ENCODE results near the gene ATG101. TPM values are rescaled to one million over a fixed set of nuclear protein-coding genes. Genes with fewer than 3 reads are reported as not detected.

ATG101 gene
- total and polyA plus RNA-seq, 7 donors, result 25.1 to 154 (median 35.3) TPM

DNA sequence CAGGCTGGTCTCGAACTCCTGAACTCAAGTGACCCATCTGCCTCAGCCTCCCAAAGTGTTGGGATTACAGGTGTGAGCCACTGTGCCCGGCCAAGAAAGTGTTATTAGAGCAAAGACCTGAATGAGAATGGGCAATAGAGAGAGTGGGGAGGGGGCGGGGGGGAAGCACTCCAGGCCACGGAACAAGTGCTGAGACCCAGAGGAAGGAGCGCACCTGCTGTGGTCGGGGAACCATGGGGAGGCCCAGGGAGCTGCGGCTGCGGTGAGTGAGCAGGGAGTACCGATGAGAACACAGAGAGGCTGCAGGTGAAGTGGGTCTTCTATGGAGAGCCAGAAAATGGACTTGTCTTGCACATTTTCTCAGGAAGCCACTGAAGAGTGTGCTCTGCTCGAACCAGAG is 20.5 kb downstream of the ATG101 start:
- Histone ChIP-seq H3K27ac (no peak overlapping the region), H3K36me3 (ENCODE audit: insufficient read depth in 1 of 2, low read depth in 1 of 2) (no peaks in the 10 kb centered on the region), H3K27me3 (ENCODE audit: insufficient read depth in 3 of 3, low read length in 2 of 3) (no peaks in the 10 kb centered on the region), H3K9me3 (no peaks in the 10 kb centered on the region), H3K4me1 (peaks cover 30% of the 10 kb centered on the region), H3K4me3 (no peak overlapping the region)
- no peak for ATAC-seq
- no peak for DNase-seq
- intact Hi-C loops (cut with DNase I), result no loop called here
- 77 to 83% (median 83%) methylated on average over 10 of the region's 10 CpGs for WGBS, 3 donors
- TF ChIP-seq, protein P1, sequence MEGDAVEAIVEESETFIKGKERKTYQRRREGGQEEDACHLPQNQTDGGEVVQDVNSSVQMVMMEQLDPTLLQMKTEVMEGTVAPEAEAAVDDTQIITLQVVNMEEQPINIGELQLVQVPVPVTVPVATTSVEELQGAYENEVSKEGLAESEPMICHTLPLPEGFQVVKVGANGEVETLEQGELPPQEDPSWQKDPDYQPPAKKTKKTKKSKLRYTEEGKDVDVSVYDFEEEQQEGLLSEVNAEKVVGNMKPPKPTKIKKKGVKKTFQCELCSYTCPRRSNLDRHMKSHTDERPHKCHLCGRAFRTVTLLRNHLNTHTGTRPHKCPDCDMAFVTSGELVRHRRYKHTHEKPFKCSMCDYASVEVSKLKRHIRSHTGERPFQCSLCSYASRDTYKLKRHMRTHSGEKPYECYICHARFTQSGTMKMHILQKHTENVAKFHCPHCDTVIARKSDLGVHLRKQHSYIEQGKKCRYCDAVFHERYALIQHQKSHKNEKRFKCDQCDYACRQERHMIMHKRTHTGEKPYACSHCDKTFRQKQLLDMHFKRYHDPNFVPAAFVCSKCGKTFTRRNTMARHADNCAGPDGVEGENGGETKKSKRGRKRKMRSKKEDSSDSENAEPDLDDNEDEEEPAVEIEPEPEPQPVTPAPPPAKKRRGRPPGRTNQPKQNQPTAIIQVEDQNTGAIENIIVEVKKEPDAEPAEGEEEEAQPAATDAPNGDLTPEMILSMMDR (IDR thresholded peaks at IDR 0.05), result no peak

DNA sequence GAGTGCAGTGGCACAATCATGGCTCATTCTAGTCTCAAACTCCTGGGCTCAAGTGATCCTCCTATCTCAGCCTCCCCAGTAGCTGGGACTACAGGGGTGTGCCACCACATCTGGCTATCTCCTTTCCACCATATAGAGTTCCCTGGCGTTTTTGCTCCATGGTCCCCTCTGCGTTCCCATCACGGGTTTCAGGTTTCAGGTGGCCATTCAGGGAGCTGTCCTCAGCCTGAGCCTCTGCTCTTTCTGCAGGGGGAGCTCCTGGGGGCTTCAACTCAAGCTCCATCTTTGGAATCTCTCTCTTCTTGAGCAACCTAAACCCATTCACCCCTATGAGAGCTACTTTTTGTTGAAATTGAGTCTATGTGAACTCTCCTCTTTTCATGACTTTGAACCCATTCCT is 21.3 kb downstream of the ATG101 start:
- WGBS, 3 donors, result 6 to 27% (median 12%) methylated on average over 3 of the region's 3 CpGs
- intact Hi-C loops (cut with DNase I), result no loop called here
- no peak overlapping the region for H3K27ac ChIP-seq
- ATAC-seq (no peak), DNase-seq (no peak)
- H3K4me3 ChIP-seq, result no peak overlapping the region
- no peaks in the 10 kb centered on the region for H3K9me3 ChIP-seq
- H3K4me1 ChIP-seq, result peaks cover 28% of the 10 kb centered on the region
- TF ChIP-seq, protein P1 (IDR thresholded peaks at IDR 0.05), result no peak
- no peaks in the 10 kb centered on the region for H3K36me3 ChIP-seq (ENCODE audit: insufficient read depth in 1 of 2, low read depth in 1 of 2)
- H3K27me3 ChIP-seq (ENCODE audit: insufficient read depth in 3 of 3, low read length in 2 of 3), result no peaks in the 10 kb centered on the region

GRCh38 chr12:52091869-52092268 is 22.1 kb downstream of the ATG101 start:
- intact Hi-C loops (cut with DNase I), result no loop called here
- DNase-seq, result no peak
- TF ChIP-seq, protein P1 (IDR thresholded peaks at IDR 0.05), result no peak
- H3K9me3 ChIP-seq, result no peaks in the 10 kb centered on the region
- WGBS, 3 donors, result 53 to 62% (median 57%) methylated on average over 8 of the region's 8 CpGs
- no peak overlapping the region for H3K27ac ChIP-seq
- no peaks in the 10 kb centered on the region for H3K27me3 ChIP-seq (ENCODE audit: insufficient read depth in 3 of 3, low read length in 2 of 3)
- peaks cover 20% of the 10 kb centered on the region for H3K4me1 ChIP-seq
- no peak for ATAC-seq
- no peaks in the 10 kb centered on the region for H3K36me3 ChIP-seq (ENCODE audit: insufficient read depth in 1 of 2, low read depth in 1 of 2)
- H3K4me3 ChIP-seq, result no peak overlapping the region

- TF ChIP-seq, protein P1 (IDR thresholded peaks at IDR 0.05), result no peak
- Histone ChIP-seq H3K4me3 (no peak overlapping the region), H3K27me3 (ENCODE audit: insufficient read depth in 3 of 3, low read length in 2 of 3) (no peaks in the 10 kb centered on the region), H3K4me1 (peaks cover 7% of the 10 kb centered on the region), H3K27ac (no peak overlapping the region), H3K9me3 (no peaks in the 10 kb centered on the region), H3K36me3 (ENCODE audit: insufficient read depth in 1 of 2, low read depth in 1 of 2) (no peaks in the 10 kb centered on the region)
- WGBS, 3 donors, result 54 to 89% (median 78%) methylated on average over 7 of the region's 7 CpGs
- ATAC-seq, result peak in 2 of 4 donors; percentile 40 to 46
- DNase-seq, result no peak
- intact Hi-C loops (cut with DNase I), result no loop called here
Observed at GRCh38 chr12:52093346-52093745, 23.6 kb downstream of the ATG101 start.

DNA sequence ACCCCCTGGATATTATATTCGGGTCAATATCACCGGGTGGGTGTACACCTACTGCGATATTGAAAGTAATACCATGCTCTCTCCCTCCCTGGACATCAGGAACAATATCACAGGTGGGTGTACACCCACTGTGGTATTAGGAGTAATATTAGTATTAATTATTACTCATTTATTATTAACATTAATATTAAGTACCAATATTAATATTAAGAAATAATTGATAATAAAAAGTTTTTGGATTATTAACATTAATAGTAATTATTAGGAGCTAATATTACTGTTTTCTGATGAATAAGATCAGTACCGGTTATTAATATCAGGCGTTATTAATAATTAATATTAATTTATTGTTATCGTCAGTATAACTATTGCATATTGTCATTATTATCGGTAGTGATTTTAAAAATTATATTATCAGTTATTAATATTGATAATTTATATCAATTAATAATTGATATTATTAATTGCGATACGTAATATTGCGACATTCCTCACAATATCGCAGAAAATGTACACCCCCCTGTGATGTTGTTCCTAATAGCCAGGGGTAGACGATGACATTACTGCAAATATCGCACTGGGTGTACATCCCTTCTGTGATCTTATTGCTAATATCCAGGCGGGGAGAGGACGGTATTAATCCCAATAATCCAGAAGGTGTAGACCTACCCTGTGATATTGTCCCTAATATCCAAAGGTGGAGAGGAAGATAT is 26.7 kb downstream of the ATG101 start:
- no peak for ATAC-seq
- no peaks in the 10 kb centered on the region for H3K27me3 ChIP-seq (ENCODE audit: insufficient read depth in 3 of 3, low read length in 2 of 3)
- WGBS, 3 donors, result 90 to 94% (median 93%) methylated on average over 15 of the region's 15 CpGs
- intact Hi-C loops (cut with DNase I), result no loop called here
- TF ChIP-seq, protein P1 (IDR thresholded peaks at IDR 0.05), result no peak
- no peaks in the 10 kb centered on the region for H3K9me3 ChIP-seq
- no peak overlapping the region for H3K4me3 ChIP-seq
- H3K36me3 ChIP-seq (ENCODE audit: insufficient read depth in 1 of 2, low read depth in 1 of 2), result no peaks in the 10 kb centered on the region
- no peak for DNase-seq
- H3K27ac ChIP-seq, result no peak overlapping the region
- no peaks in the 10 kb centered on the region for H3K4me1 ChIP-seq

Data from psoas muscle (tissue), 8 donors.